ENCODE measurements around the gene SUCLG2. TPM values are rescaled to one million over a fixed set of nuclear protein-coding genes. Genes with fewer than 3 reads are reported as not detected.
A peak's percentile ranks its signal among the peaks of the same experiment; 100 is the strongest.

The SUCLG2 gene
- total RNA-seq, 1 donor from 2014 or later, result 44.6 TPM

- DNase-seq (ENCODE audit: low read depth), result peak; percentile 43
- H3K4me3 ChIP-seq (ENCODE audit: low read depth, low read length), result no peak overlapping the region
- TF ChIP-seq, protein P1, sequence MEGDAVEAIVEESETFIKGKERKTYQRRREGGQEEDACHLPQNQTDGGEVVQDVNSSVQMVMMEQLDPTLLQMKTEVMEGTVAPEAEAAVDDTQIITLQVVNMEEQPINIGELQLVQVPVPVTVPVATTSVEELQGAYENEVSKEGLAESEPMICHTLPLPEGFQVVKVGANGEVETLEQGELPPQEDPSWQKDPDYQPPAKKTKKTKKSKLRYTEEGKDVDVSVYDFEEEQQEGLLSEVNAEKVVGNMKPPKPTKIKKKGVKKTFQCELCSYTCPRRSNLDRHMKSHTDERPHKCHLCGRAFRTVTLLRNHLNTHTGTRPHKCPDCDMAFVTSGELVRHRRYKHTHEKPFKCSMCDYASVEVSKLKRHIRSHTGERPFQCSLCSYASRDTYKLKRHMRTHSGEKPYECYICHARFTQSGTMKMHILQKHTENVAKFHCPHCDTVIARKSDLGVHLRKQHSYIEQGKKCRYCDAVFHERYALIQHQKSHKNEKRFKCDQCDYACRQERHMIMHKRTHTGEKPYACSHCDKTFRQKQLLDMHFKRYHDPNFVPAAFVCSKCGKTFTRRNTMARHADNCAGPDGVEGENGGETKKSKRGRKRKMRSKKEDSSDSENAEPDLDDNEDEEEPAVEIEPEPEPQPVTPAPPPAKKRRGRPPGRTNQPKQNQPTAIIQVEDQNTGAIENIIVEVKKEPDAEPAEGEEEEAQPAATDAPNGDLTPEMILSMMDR (conservative IDR thresholded peaks at IDR 0.05; ENCODE audit: low read depth, low read length), result no peak
These were observed 304.7 kb downstream of the SUCLG2 start for GRCh38 chr3:67349551-67350174.

DNA sequence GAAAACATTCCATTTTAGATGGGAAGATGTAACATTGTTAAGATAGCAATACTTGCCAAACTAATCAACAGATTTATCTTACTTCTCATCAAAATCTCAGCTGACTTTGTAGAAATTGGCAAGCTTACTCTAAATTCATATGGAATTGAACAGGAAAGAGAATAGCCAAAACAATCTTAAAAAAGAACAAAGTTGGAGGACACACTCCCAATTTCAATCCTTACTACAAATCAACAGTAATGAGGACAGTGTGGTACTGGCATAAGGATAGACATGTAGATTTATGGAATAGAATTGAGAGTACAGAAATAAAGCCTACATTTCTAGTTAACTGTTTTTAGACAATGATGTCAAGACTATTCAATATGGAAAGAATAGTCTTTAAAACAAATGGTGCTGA is 308.3 kb downstream of the SUCLG2 start:
- TF ChIP-seq, protein P1 (conservative IDR thresholded peaks at IDR 0.05; ENCODE audit: low read depth, low read length), result no peak

DNA sequence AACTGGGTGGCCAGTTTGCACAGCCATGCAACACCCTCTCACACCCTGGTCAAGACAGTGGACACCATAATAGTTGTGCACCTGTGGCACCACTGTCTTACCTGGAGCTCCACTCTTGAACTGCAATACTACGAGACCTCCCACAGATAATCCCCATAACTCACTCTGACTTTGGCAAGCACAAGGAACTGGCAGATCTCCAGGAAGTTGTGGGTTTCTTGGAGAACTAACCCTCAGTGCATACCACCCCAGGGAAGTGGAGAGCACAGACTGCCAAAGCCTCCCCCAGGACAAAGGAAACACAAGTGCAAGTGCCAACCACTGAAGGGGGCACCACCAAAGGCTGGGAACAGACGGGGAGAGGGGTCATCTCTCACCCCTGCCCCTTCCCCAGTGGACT is 318.6 kb downstream of the SUCLG2 start:
- peak; percentile 15 for DNase-seq (ENCODE audit: low read depth)
- TF ChIP-seq, protein P1 (conservative IDR thresholded peaks at IDR 0.05; ENCODE audit: low read depth, low read length), result no peak
- no peak overlapping the region for H3K4me3 ChIP-seq (ENCODE audit: low read depth, low read length)

More for the DNA sequence above, 308.3 kb downstream of the SUCLG2 start:
- DNase-seq (ENCODE audit: low read depth), result no peak
- no peak overlapping the region for H3K4me3 ChIP-seq (ENCODE audit: low read depth, low read length)

DNA sequence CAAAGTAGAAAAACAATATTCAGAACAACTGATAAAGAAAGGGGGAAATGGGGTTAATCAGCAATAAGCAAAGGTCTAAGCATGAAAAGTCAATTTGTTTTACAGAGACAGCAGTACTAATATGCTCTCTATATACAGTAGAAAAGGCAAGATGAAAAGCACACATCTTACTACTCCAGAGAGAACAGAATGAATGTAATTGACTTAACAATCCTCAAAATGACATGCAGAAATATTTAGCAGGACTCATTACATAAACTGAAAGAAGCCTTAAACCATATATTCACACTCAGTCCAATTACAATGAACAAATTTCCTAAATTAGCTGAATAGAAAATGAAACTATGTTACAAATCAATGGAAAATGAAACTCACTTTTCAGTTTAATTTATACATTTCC is 319.8 kb downstream of the SUCLG2 start:
- no peak for DNase-seq (ENCODE audit: low read depth)
- no peak overlapping the region for H3K4me3 ChIP-seq (ENCODE audit: low read depth, low read length)
- TF ChIP-seq, protein P1 (conservative IDR thresholded peaks at IDR 0.05; ENCODE audit: low read depth, low read length), result no peak

GRCh38 chr3:67329358-67329757 is 325.1 kb downstream of the SUCLG2 start:
- DNase-seq (ENCODE audit: low read depth), result no peak
- TF ChIP-seq, protein P1 (conservative IDR thresholded peaks at IDR 0.05; ENCODE audit: low read depth, low read length), result no peak

DNA sequence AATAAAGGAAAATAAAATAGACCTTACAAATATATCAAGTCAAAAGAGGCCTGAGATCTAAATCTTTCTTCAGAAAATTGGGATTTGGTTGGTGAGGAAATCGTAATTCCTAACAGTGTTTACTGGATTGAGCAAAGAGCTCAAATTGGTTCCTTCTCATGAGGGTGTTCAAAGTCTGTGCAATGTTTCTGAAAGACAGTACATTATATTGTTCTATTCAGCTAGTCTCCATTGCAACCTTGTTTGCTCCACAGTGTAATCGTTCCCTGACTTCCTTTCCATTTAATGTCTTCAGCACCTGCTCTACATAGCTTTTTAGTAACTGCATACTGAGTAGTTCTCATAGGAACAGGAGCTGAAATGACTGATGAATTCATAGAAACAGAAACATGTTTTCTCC is 326.8 kb downstream of the SUCLG2 start:
- no peak for DNase-seq (ENCODE audit: low read depth)
- TF ChIP-seq, protein P1 (conservative IDR thresholded peaks at IDR 0.05; ENCODE audit: low read depth, low read length), result no peak
- no peak overlapping the region for H3K4me3 ChIP-seq (ENCODE audit: low read depth, low read length)

More at GRCh38 chr3:67329358-67329757, 325.1 kb downstream of the SUCLG2 start:
- H3K4me3 ChIP-seq (ENCODE audit: low read depth, low read length), result no peak overlapping the region

- TF ChIP-seq, protein P1 (conservative IDR thresholded peaks at IDR 0.05; ENCODE audit: low read depth, low read length), result no peak
- DNase-seq (ENCODE audit: low read depth), result no peak
These were observed 329.2 kb downstream of the SUCLG2 start for GRCh38 chr3:67325231-67325630.

More at GRCh38 chr3:67325231-67325630, 329.2 kb downstream of the SUCLG2 start:
- H3K4me3 ChIP-seq (ENCODE audit: low read depth, low read length), result no peak overlapping the region
